GM19193 (cell line): ENCODE data around the gene USP28.

ENCODE experiments used
- POLR2A ChIP-seq: IDR thresholded peaks from 4 replicates; pipeline ENCODE4 v1.6.1; 2011; ENCODE audit not compliant: insufficient read depth, insufficient read length; ENCODE audit errors: extremely low read depth

The USP28 gene

GRCh38 chr11:113855803-113856202, 19.6 kb downstream of the USP28 start:
- no peak for TF ChIP-seq POLR2A

- no peak for TF ChIP-seq POLR2A
Observed at GRCh38 chr11:113850188-113850587, 25.2 kb downstream of the USP28 start.

- TF ChIP-seq POLR2A, result no peak
Observed at GRCh38 chr11:113849713-113850112, 25.7 kb downstream of the USP28 start.

GRCh38 chr11:113847580-113847979, 27.8 kb downstream of the USP28 start:
- no peak for TF ChIP-seq POLR2A

GRCh38 chr11:113847111-113847510, 28.3 kb downstream of the USP28 start:
- TF ChIP-seq POLR2A, result no peak

GRCh38 chr11:113841691-113842090, 33.7 kb downstream of the USP28 start:
- TF ChIP-seq POLR2A, result no peak

GRCh38 chr11:113840932-113841664, 34.3 kb downstream of the USP28 start:
- TF ChIP-seq POLR2A, result no peak

- TF ChIP-seq POLR2A, result no peak
Observed at GRCh38 chr11:113839842-113840241, 35.5 kb downstream of the USP28 start.

- TF ChIP-seq POLR2A, result no peak
Observed at GRCh38 chr11:113838005-113838404, 37.4 kb downstream of the USP28 start.

- TF ChIP-seq POLR2A, result no peak
Observed at GRCh38 chr11:113835306-113835705, 40.1 kb downstream of the USP28 start.

GRCh38 chr11:113833151-113833550, 42.2 kb downstream of the USP28 start:
- no peak for TF ChIP-seq POLR2A

- no peak for TF ChIP-seq POLR2A
Observed at GRCh38 chr11:113831314-113831713, 44.1 kb downstream of the USP28 start.

- no peak for TF ChIP-seq POLR2A
Observed at GRCh38 chr11:113829751-113830150, 45.6 kb downstream of the USP28 start.

- no peak for TF ChIP-seq POLR2A
Observed at GRCh38 chr11:113828191-113828590, 47.2 kb downstream of the USP28 start.

GRCh38 chr11:113827477-113827876, 47.9 kb downstream of the USP28 start:
- no peak for TF ChIP-seq POLR2A

- no peak for TF ChIP-seq POLR2A
Observed at GRCh38 chr11:113818426-113818825, 56.9 kb downstream of the USP28 start.

- TF ChIP-seq POLR2A, result no peak
Observed at GRCh38 chr11:113817626-113818025, 57.7 kb downstream of the USP28 start.
